Measurements from ENCODE around the gene EXOC4.

The EXOC4 gene

GRCh38 chr7:133497061-133497460, 244.2 kb downstream of the EXOC4 start:
- Histone ChIP-seq H2AFZ (ENCODE audit: low read length) (no peak overlapping the region), H3K9ac (ENCODE audit: low read depth, low read length, poor library complexity) (no peak overlapping the region), H3K4me1 (ENCODE audit: control insufficient read depth in 2 of 2, insufficient read depth in 1 of 2, low read depth in 1 of 2, low read length in 2 of 2) (peaks cover 0 to 11% of the 10 kb centered on the region in 2 donors), H3K27me3 (ENCODE audit: control insufficient read depth in 3 of 3, insufficient read depth in 3 of 3, low read depth in 1 of 3, low read length in 3 of 3) (no peaks in the 10 kb centered on the region), H3K4ac (ENCODE audit: low read length) (no peak overlapping the region), H2AK5ac (ENCODE audit: low read depth, low read length) (no peak overlapping the region), H2BK15ac (ENCODE audit: low read length) (no peak overlapping the region), H3K36me3 (replicated peaks in 1 of 2; ENCODE audit: control insufficient read depth in 2 of 2, insufficient read depth in 2 of 2, low read length in 2 of 2) (no peaks in the 10 kb centered on the region), H3K27ac (replicated peaks; ENCODE audit: low read length) (no peak overlapping the region), H2BK12ac (ENCODE audit: low read length) (no peak overlapping the region), H3K79me1 (ENCODE audit: low read depth, low read length) (no peaks in the 10 kb centered on the region), H3K4me3 (ENCODE audit: low read length in 2 of 2) (no peak overlapping the region), H4K91ac (ENCODE audit: low read depth, low read length, poor library complexity) (no peak overlapping the region), H4K8ac (ENCODE audit: low read depth, low read length) (no peak overlapping the region), H3K18ac (ENCODE audit: low read length) (no peak overlapping the region), H2BK5ac (ENCODE audit: low read length) (no peak overlapping the region), H3K9me3 (replicated peaks in 1 of 2; ENCODE audit: control insufficient read depth in 2 of 2, insufficient read depth in 1 of 2, low read depth in 1 of 2, low read length in 2 of 2) (peaks cover 0 to 6% of the 10 kb centered on the region in 2 donors), H3K4me2 (ENCODE audit: insufficient read depth, low read length, poor library complexity, severe bottlenecking) (no peak overlapping the region), H2BK120ac (ENCODE audit: low read depth, low read length) (no peak overlapping the region), H3K23ac (ENCODE audit: low read depth, low read length, poor library complexity) (no peak overlapping the region), H3K14ac (ENCODE audit: low read length) (no peak overlapping the region)
- no peak for DNase-seq (ENCODE audit: low spot score)
- WGBS, 2 donors (ENCODE audit: extremely low coverage in 2 of 2, insufficient read length in 2 of 2, insufficient replicate concordance in 1 of 2): no CpG with 5 or more reads among the region's 1 CpG

GRCh38 chr7:133501771-133502170, 248.9 kb downstream of the EXOC4 start:
- Histone ChIP-seq H3K9ac (ENCODE audit: low read depth, low read length, poor library complexity) (no peak overlapping the region), H3K27ac (replicated peaks; ENCODE audit: low read length) (no peak overlapping the region), H3K79me1 (ENCODE audit: low read depth, low read length) (no peaks in the 10 kb centered on the region), H3K36me3 (replicated peaks in 1 of 2; ENCODE audit: control insufficient read depth in 2 of 2, insufficient read depth in 2 of 2, low read length in 2 of 2) (no peaks in the 10 kb centered on the region), H3K18ac (ENCODE audit: low read length) (no peak overlapping the region), H2BK12ac (ENCODE audit: low read length) (no peak overlapping the region), H3K23ac (ENCODE audit: low read depth, low read length, poor library complexity) (no peak overlapping the region), H3K4me3 (ENCODE audit: low read length in 2 of 2) (no peak overlapping the region), H3K4ac (ENCODE audit: low read length) (no peak overlapping the region), H4K8ac (ENCODE audit: low read depth, low read length) (no peak overlapping the region), H3K4me2 (ENCODE audit: insufficient read depth, low read length, poor library complexity, severe bottlenecking) (no peak overlapping the region), H2BK15ac (ENCODE audit: low read length) (no peak overlapping the region), H2BK120ac (ENCODE audit: low read depth, low read length) (no peak overlapping the region), H3K27me3 (ENCODE audit: control insufficient read depth in 3 of 3, insufficient read depth in 3 of 3, low read depth in 1 of 3, low read length in 3 of 3) (no peaks in the 10 kb centered on the region), H2AFZ (ENCODE audit: low read length) (no peak overlapping the region), H3K9me3 (replicated peaks in 1 of 2; ENCODE audit: control insufficient read depth in 2 of 2, insufficient read depth in 1 of 2, low read depth in 1 of 2, low read length in 2 of 2) (peaks cover 1 to 6% of the 10 kb centered on the region in 2 donors), H4K91ac (ENCODE audit: low read depth, low read length, poor library complexity) (no peak overlapping the region), H2AK5ac (ENCODE audit: low read depth, low read length) (no peak overlapping the region), H3K4me1 (ENCODE audit: control insufficient read depth in 2 of 2, insufficient read depth in 1 of 2, low read depth in 1 of 2, low read length in 2 of 2) (peaks cover 0 to 13% of the 10 kb centered on the region in 2 donors), H3K14ac (ENCODE audit: low read length) (no peak overlapping the region), H2BK5ac (ENCODE audit: low read length) (no peak overlapping the region)
- WGBS, 2 donors (ENCODE audit: extremely low coverage in 2 of 2, insufficient read length in 2 of 2, insufficient replicate concordance in 1 of 2): no CpG with 5 or more reads among the region's 5 CpGs
- DNase-seq (ENCODE audit: low spot score): no peak

- Histone ChIP-seq H3K27ac (replicated peaks; ENCODE audit: low read length) (no peak overlapping the region), H3K4me3 (ENCODE audit: low read length in 2 of 2) (no peak overlapping the region), H3K4me1 (ENCODE audit: control insufficient read depth in 2 of 2, insufficient read depth in 1 of 2, low read depth in 1 of 2, low read length in 2 of 2) (peaks cover 0 to 13% of the 10 kb centered on the region in 2 donors), H2BK12ac (ENCODE audit: low read length) (no peak overlapping the region), H3K79me1 (ENCODE audit: low read depth, low read length) (no peaks in the 10 kb centered on the region), H2BK5ac (ENCODE audit: low read length) (no peak overlapping the region), H3K18ac (ENCODE audit: low read length) (no peak overlapping the region), H4K8ac (ENCODE audit: low read depth, low read length) (no peak overlapping the region), H2BK120ac (ENCODE audit: low read depth, low read length) (no peak overlapping the region), H3K27me3 (ENCODE audit: control insufficient read depth in 3 of 3, insufficient read depth in 3 of 3, low read depth in 1 of 3, low read length in 3 of 3) (no peaks in the 10 kb centered on the region), H3K9me3 (replicated peaks in 1 of 2; ENCODE audit: control insufficient read depth in 2 of 2, insufficient read depth in 1 of 2, low read depth in 1 of 2, low read length in 2 of 2) (peaks cover 1 to 4% of the 10 kb centered on the region in 2 donors), H3K23ac (ENCODE audit: low read depth, low read length, poor library complexity) (no peak overlapping the region), H3K4me2 (ENCODE audit: insufficient read depth, low read length, poor library complexity, severe bottlenecking) (no peak overlapping the region), H3K36me3 (replicated peaks in 1 of 2; ENCODE audit: control insufficient read depth in 2 of 2, insufficient read depth in 2 of 2, low read length in 2 of 2) (no peaks in the 10 kb centered on the region), H3K9ac (ENCODE audit: low read depth, low read length, poor library complexity) (no peak overlapping the region), H3K14ac (ENCODE audit: low read length) (no peak overlapping the region), H2AFZ (ENCODE audit: low read length) (no peak overlapping the region), H4K91ac (ENCODE audit: low read depth, low read length, poor library complexity) (no peak overlapping the region), H3K4ac (ENCODE audit: low read length) (no peak overlapping the region), H2AK5ac (ENCODE audit: low read depth, low read length) (no peak overlapping the region), H2BK15ac (ENCODE audit: low read length) (no peak overlapping the region)
- WGBS, 2 donors (ENCODE audit: extremely low coverage in 2 of 2, insufficient read length in 2 of 2, insufficient replicate concordance in 1 of 2): no CpG with 5 or more reads among the region's 1 CpG
- no peak for DNase-seq (ENCODE audit: low spot score)
These were observed 249.6 kb downstream of the EXOC4 start for GRCh38 chr7:133502498-133502897.

- Histone ChIP-seq H3K23ac (ENCODE audit: low read depth, low read length, poor library complexity) (no peak overlapping the region), H3K27me3 (ENCODE audit: control insufficient read depth in 3 of 3, insufficient read depth in 3 of 3, low read depth in 1 of 3, low read length in 3 of 3) (no peaks in the 10 kb centered on the region), H2BK120ac (ENCODE audit: low read depth, low read length) (no peak overlapping the region), H3K36me3 (replicated peaks in 1 of 2; ENCODE audit: control insufficient read depth in 2 of 2, insufficient read depth in 2 of 2, low read length in 2 of 2) (no peaks in the 10 kb centered on the region), H3K4ac (ENCODE audit: low read length) (no peak overlapping the region), H3K4me1 (ENCODE audit: control insufficient read depth in 2 of 2, insufficient read depth in 1 of 2, low read depth in 1 of 2, low read length in 2 of 2) (peaks cover 0 to 13% of the 10 kb centered on the region in 2 donors), H3K14ac (ENCODE audit: low read length) (no peak overlapping the region), H2BK15ac (ENCODE audit: low read length) (no peak overlapping the region), H3K27ac (replicated peaks; ENCODE audit: low read length) (no peak overlapping the region), H4K91ac (ENCODE audit: low read depth, low read length, poor library complexity) (no peak overlapping the region), H3K9ac (ENCODE audit: low read depth, low read length, poor library complexity) (no peak overlapping the region), H3K4me2 (ENCODE audit: insufficient read depth, low read length, poor library complexity, severe bottlenecking) (no peak overlapping the region), H2AFZ (ENCODE audit: low read length) (no peak overlapping the region), H4K8ac (ENCODE audit: low read depth, low read length) (no peak overlapping the region), H2AK5ac (ENCODE audit: low read depth, low read length) (no peak overlapping the region), H3K18ac (ENCODE audit: low read length) (no peak overlapping the region), H2BK12ac (ENCODE audit: low read length) (no peak overlapping the region), H3K9me3 (replicated peaks in 1 of 2; ENCODE audit: control insufficient read depth in 2 of 2, insufficient read depth in 1 of 2, low read depth in 1 of 2, low read length in 2 of 2) (peaks cover 1 to 4% of the 10 kb centered on the region in 2 donors), H3K4me3 (ENCODE audit: low read length in 2 of 2) (no peak overlapping the region), H2BK5ac (ENCODE audit: low read length) (no peak overlapping the region), H3K79me1 (ENCODE audit: low read depth, low read length) (no peaks in the 10 kb centered on the region)
- DNase-seq (ENCODE audit: low spot score): no peak
- WGBS, 2 donors (ENCODE audit: extremely low coverage in 2 of 2, insufficient read length in 2 of 2, insufficient replicate concordance in 1 of 2): no CpG with 5 or more reads among the region's 1 CpG
These were observed 250.1 kb downstream of the EXOC4 start for GRCh38 chr7:133502972-133503371.
